DND-41 (cell line): ENCODE measurements around the gene P2RX2.

Experiments
- EZH2 ChIP-seq: IDR thresholded peaks from 3 replicates; pipeline ENCODE4 v1.6.1; 2012; ENCODE audit warnings: borderline replicate concordance, low read depth, mild to moderate bottlenecking, moderate library complexity, low read length, inconsistent platforms; ENCODE audit not compliant: severe bottlenecking
- TF ChIP-seq, protein P1 (sequence below): IDR thresholded peaks from 2 replicates; pipeline ENCODE4 v1.5.1; 2012; ENCODE audit warnings: borderline replicate concordance, low read length, moderate library complexity, mild to moderate bottlenecking; ENCODE audit not compliant: poor library complexity, severe bottlenecking; ENCODE audit errors: extremely low read depth

GRCh38 chr12:132588821-132589669, 29.5 kb upstream of the P2RX2 start:
- TF ChIP-seq, protein P1, sequence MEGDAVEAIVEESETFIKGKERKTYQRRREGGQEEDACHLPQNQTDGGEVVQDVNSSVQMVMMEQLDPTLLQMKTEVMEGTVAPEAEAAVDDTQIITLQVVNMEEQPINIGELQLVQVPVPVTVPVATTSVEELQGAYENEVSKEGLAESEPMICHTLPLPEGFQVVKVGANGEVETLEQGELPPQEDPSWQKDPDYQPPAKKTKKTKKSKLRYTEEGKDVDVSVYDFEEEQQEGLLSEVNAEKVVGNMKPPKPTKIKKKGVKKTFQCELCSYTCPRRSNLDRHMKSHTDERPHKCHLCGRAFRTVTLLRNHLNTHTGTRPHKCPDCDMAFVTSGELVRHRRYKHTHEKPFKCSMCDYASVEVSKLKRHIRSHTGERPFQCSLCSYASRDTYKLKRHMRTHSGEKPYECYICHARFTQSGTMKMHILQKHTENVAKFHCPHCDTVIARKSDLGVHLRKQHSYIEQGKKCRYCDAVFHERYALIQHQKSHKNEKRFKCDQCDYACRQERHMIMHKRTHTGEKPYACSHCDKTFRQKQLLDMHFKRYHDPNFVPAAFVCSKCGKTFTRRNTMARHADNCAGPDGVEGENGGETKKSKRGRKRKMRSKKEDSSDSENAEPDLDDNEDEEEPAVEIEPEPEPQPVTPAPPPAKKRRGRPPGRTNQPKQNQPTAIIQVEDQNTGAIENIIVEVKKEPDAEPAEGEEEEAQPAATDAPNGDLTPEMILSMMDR: no peak
- TF ChIP-seq EZH2: no peak
